ENCODE results near the gene KCNH1. TPM values are rescaled to one million over a fixed set of nuclear protein-coding genes. Genes with fewer than 3 reads are reported as not detected.

The KCNH1 gene
- total RNA-seq, 1 experiment from 2014 or later = 0.17 TPM

GRCh38 chr1:211091867-211092266, 42.1 kb downstream of the KCNH1 start:
- TF ChIP-seq GRHL2 (CRISPR knock-in tag; IDR thresholded peaks at IDR 0.05; ENCODE audit: insufficient replicate concordance, severe bottlenecking) (no peak), JAZF1 (CRISPR knock-in tag; IDR thresholded peaks at IDR 0.05) (no peak), NR3C1 (CRISPR knock-in tag; conservative IDR thresholded peaks at IDR 0.05; ENCODE audit: low read depth) (no peak), SMAD3 (CRISPR knock-in tag; IDR thresholded peaks at IDR 0.05; ENCODE audit: borderline replicate concordance) (no peak)
- TF ChIP-seq, protein P1, sequence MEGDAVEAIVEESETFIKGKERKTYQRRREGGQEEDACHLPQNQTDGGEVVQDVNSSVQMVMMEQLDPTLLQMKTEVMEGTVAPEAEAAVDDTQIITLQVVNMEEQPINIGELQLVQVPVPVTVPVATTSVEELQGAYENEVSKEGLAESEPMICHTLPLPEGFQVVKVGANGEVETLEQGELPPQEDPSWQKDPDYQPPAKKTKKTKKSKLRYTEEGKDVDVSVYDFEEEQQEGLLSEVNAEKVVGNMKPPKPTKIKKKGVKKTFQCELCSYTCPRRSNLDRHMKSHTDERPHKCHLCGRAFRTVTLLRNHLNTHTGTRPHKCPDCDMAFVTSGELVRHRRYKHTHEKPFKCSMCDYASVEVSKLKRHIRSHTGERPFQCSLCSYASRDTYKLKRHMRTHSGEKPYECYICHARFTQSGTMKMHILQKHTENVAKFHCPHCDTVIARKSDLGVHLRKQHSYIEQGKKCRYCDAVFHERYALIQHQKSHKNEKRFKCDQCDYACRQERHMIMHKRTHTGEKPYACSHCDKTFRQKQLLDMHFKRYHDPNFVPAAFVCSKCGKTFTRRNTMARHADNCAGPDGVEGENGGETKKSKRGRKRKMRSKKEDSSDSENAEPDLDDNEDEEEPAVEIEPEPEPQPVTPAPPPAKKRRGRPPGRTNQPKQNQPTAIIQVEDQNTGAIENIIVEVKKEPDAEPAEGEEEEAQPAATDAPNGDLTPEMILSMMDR (IDR thresholded peaks at IDR 0.05) = no peak
- TF ChIP-seq, protein P2, sequence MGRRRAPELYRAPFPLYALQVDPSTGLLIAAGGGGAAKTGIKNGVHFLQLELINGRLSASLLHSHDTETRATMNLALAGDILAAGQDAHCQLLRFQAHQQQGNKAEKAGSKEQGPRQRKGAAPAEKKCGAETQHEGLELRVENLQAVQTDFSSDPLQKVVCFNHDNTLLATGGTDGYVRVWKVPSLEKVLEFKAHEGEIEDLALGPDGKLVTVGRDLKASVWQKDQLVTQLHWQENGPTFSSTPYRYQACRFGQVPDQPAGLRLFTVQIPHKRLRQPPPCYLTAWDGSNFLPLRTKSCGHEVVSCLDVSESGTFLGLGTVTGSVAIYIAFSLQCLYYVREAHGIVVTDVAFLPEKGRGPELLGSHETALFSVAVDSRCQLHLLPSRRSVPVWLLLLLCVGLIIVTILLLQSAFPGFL (CRISPR knock-in tag; IDR thresholded peaks at IDR 0.05; ENCODE audit: borderline replicate concordance) = no peak
- Mint-ChIP-seq H3K27ac (no peak overlapping the region), H3K9me3 (peaks cover 17% of the 10 kb centered on the region), H3K36me3 (peaks cover 3% of the 10 kb centered on the region), H3K4me1 (peaks cover 2% of the 10 kb centered on the region; the same call in 1 of the 2 replicates), H3K4me3 (no peak overlapping the region), H3K27me3 (ENCODE audit: low read depth) (no peaks in the 10 kb centered on the region)
- ChIA-PET POLR2A (no interaction called here), CTCF (no interaction called here)
- DNase-seq (ENCODE audit: low spot score) = no peak
- no peak for ATAC-seq

DNA sequence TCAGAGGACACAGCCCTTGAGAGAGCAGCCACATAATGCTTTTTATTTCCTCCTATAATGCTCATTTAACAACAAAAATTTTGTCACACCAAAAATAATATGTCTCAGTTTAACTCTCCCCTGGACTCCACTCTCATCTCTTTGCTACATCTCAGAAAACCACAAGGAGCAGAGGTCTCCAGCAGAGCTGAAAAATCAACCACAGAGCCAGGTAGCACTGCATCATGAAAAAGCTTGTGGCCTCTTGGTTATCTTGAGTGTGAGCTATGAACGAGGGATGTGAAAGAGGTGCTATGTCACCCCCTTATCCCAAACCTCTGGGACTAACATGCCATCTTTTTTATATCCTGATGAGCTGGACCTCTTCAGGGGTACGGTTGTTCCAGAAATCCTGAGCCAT, 44.4 kb downstream of the KCNH1 start:
- DNase-seq (ENCODE audit: low spot score) = no peak
- H3K36me3 Mint-ChIP-seq = peaks cover 3% of the 10 kb centered on the region
- ChIA-PET CTCF (interaction anchor here (0.9 kb wide), 1 partner anchor 45 kb away, joined by 3 read pairs; the partner anchor contains the start of gene KCNH1), POLR2A (no interaction called here)
- H3K9me3 Mint-ChIP-seq = peaks cover 11% of the 10 kb centered on the region
- no peak overlapping the region for H3K27ac Mint-ChIP-seq
- no peaks in the 10 kb centered on the region for H3K27me3 Mint-ChIP-seq (ENCODE audit: low read depth)
- peaks cover 4% of the 10 kb centered on the region; the same call in 1 of the 2 replicates for H3K4me1 Mint-ChIP-seq
- no peak overlapping the region for H3K4me3 Mint-ChIP-seq
- TF ChIP-seq ZNF423 (CRISPR knock-in tag; IDR thresholded peaks at IDR 0.05) = no peak
- no peak for TF ChIP-seq MLX (CRISPR knock-in tag; IDR thresholded peaks at IDR 0.05)
- no peak for TF ChIP-seq ZNF317 (CRISPR knock-in tag; IDR thresholded peaks at IDR 0.05; ENCODE audit: borderline replicate concordance, low read depth)
- TF ChIP-seq, protein P3, sequence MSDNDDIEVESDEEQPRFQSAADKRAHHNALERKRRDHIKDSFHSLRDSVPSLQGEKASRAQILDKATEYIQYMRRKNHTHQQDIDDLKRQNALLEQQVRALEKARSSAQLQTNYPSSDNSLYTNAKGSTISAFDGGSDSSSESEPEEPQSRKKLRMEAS (CRISPR knock-in tag; IDR thresholded peaks at IDR 0.05) = no peak
- no peak for TF ChIP-seq USF2 (CRISPR knock-in tag; IDR thresholded peaks at IDR 0.05)
- ATAC-seq = no peak

GRCh38 chr1:211088156-211088555, 45.8 kb downstream of the KCNH1 start:
- Mint-ChIP-seq H3K27ac (no peak overlapping the region), H3K36me3 (no peaks in the 10 kb centered on the region), H3K4me1 (peaks cover 6% of the 10 kb centered on the region; the same call in 1 of the 2 replicates), H3K9me3 (no peaks in the 10 kb centered on the region), H3K4me3 (no peak overlapping the region), H3K27me3 (ENCODE audit: low read depth) (no peaks in the 10 kb centered on the region)
- CTCF ChIA-PET = no interaction called here
- TF ChIP-seq GABPB1 (CRISPR knock-in tag; IDR thresholded peaks at IDR 0.05) (no peak), ZNF423 (CRISPR knock-in tag; IDR thresholded peaks at IDR 0.05) (no peak), ZNF512 (CRISPR knock-in tag; IDR thresholded peaks at IDR 0.05; ENCODE audit: borderline replicate concordance) (no peak), GTF2I (CRISPR knock-in tag; conservative IDR thresholded peaks at IDR 0.05) (no peak), RELA (CRISPR knock-in tag; IDR thresholded peaks at IDR 0.05; ENCODE audit: borderline replicate concordance) (no peak), TEAD4 (CRISPR knock-in tag; IDR thresholded peaks at IDR 0.05) (no peak)
- TF ChIP-seq, protein P4, sequence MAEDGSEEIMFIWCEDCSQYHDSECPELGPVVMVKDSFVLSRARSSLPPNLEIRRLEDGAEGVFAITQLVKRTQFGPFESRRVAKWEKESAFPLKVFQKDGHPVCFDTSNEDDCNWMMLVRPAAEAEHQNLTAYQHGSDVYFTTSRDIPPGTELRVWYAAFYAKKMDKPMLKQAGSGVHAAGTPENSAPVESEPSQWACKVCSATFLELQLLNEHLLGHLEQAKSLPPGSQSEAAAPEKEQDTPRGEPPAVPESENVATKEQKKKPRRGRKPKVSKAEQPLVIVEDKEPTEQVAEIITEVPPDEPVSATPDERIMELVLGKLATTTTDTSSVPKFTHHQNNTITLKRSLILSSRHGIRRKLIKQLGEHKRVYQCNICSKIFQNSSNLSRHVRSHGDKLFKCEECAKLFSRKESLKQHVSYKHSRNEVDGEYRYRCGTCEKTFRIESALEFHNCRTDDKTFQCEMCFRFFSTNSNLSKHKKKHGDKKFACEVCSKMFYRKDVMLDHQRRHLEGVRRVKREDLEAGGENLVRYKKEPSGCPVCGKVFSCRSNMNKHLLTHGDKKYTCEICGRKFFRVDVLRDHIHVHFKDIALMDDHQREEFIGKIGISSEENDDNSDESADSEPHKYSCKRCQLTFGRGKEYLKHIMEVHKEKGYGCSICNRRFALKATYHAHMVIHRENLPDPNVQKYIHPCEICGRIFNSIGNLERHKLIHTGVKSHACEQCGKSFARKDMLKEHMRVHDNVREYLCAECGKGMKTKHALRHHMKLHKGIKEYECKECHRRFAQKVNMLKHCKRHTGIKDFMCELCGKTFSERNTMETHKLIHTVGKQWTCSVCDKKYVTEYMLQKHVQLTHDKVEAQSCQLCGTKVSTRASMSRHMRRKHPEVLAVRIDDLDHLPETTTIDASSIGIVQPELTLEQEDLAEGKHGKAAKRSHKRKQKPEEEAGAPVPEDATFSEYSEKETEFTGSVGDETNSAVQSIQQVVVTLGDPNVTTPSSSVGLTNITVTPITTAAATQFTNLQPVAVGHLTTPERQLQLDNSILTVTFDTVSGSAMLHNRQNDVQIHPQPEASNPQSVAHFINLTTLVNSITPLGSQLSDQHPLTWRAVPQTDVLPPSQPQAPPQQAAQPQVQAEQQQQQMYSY (CRISPR knock-in tag; IDR thresholded peaks at IDR 0.05) = no peak
- TF ChIP-seq, protein P5, sequence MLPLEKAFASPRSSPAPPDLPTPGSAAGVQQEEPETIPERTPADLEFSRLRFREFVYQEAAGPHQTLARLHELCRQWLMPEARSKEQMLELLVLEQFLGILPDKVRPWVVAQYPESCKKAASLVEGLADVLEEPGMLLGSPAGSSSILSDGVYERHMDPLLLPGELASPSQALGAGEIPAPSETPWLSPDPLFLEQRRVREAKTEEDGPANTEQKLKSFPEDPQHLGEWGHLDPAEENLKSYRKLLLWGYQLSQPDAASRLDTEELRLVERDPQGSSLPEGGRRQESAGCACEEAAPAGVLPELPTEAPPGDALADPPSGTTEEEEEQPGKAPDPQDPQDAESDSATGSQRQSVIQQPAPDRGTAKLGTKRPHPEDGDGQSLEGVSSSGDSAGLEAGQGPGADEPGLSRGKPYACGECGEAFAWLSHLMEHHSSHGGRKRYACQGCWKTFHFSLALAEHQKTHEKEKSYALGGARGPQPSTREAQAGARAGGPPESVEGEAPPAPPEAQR (CRISPR knock-in tag; IDR thresholded peaks at IDR 0.05) = no peak
- ATAC-seq = no peak
- DNase-seq (ENCODE audit: low spot score) = no peak
- POLR2A ChIA-PET = interaction anchor here (0.7 kb wide), 1 partner anchor 336 kb away, joined by 6 read pairs; no protein-coding TSS in a partner anchor
